ENCODE measurements around the gene TTYH1.
A peak's percentile ranks its signal among the peaks of the same experiment; 100 is the strongest.

The TTYH1 gene

GRCh38 chr19:54393381-54393780 lies 21.9 kb upstream of the TTYH1 start:
- no peak for DNase-seq

GRCh38 chr19:54395685-54396084 lies 19.6 kb upstream of the TTYH1 start:
- DNase-seq, result no peak

- no peak for DNase-seq
Measured at GRCh38 chr19:54399189-54399588, 16.1 kb upstream of the TTYH1 start.

- no peak for DNase-seq
Measured at GRCh38 chr19:54400913-54401312, 14.4 kb upstream of the TTYH1 start.

- no peak for DNase-seq
Measured at GRCh38 chr19:54403054-54403453, 12.2 kb upstream of the TTYH1 start.

GRCh38 chr19:54405628-54406027 lies 9.6 kb upstream of the TTYH1 start:
- no peak for DNase-seq

GRCh38 chr19:54407780-54408179 lies 7.5 kb upstream of the TTYH1 start:
- no peak for DNase-seq

- no peak for DNase-seq
Measured at GRCh38 chr19:54408456-54409026, 6.7 kb upstream of the TTYH1 start.

GRCh38 chr19:54411033-54411432 lies 4.2 kb upstream of the TTYH1 start:
- no peak for DNase-seq

- DNase-seq, result no peak
Measured at GRCh38 chr19:54412877-54413276, 2.4 kb upstream of the TTYH1 start.

GRCh38 chr19:54414156-54414555 lies 1.1 kb upstream of the TTYH1 start:
- no peak for DNase-seq

GRCh38 chr19:54415901-54416673 lies 823 bp downstream of the TTYH1 start:
- DNase-seq, result no peak

GRCh38 chr19:54416695-54417491 lies 1.6 kb downstream of the TTYH1 start:
- DNase-seq, result no peak

GRCh38 chr19:54418030-54418929 lies 3.0 kb downstream of the TTYH1 start:
- DNase-seq, result peak; percentile 18

GRCh38 chr19:54418930-54419800 lies 3.9 kb downstream of the TTYH1 start:
- DNase-seq, result no peak

GRCh38 chr19:54420068-54420382 lies 4.8 kb downstream of the TTYH1 start:
- DNase-seq, result no peak

GRCh38 chr19:54420383-54421168 lies 5.3 kb downstream of the TTYH1 start:
- no peak for DNase-seq

- no peak for DNase-seq
Measured at GRCh38 chr19:54421169-54421516, 5.9 kb downstream of the TTYH1 start.

- DNase-seq, result no peak
Measured at GRCh38 chr19:54421521-54421920, 6.3 kb downstream of the TTYH1 start.

- no peak for DNase-seq
Measured at GRCh38 chr19:54422136-54422535, 6.9 kb downstream of the TTYH1 start.

GRCh38 chr19:54424201-54424600 lies 8.9 kb downstream of the TTYH1 start:
- DNase-seq, result no peak

Data from hematopoietic multipotent progenitor cell treated with erythropoietin and hydrocortisone succinate and interleukin-3 and kit ligand, for 8 days (in vitro differentiated cells).